IMR-90 (cell line): Measurements from ENCODE around the gene ARHGAP24. TPM values are rescaled to one million over a fixed set of nuclear protein-coding genes. Genes with fewer than 3 reads are reported as not detected.

Experiments
- ATAC-seq: fragments of 200-7000 bp; cut with Tn5 transposase; 2 replicates; pipeline ENCODE4 v1.9.1; 2020; ENCODE audit warnings: low read depth, mild to moderate bottlenecking, moderate library complexity
- BruUV-seq: library from RNA; stranded (reverse); fragments of 400-500 nt; replicated peaks from 2 replicates; lab custom pipeline; 2021; lab: Mats Ljungman, UMichigan
- CTCF ChIA-PET: fragments of 300-600 bp; formaldehyde crosslinking; extraction: SDS; loops from one replicate; lab custom pipeline; 2021; ENCODE audit warnings: antibody characterized with exemption; lab: Yijun Ruan, JAX
- POLR2A ChIA-PET: fragments of 300-600 bp; sonication (Branson Sonifier 250); formaldehyde crosslinking; loops from one replicate; lab custom pipeline; 2022; ENCODE audit warnings: antibody characterized with exemption; ENCODE audit not compliant: unreplicated experiment; lab: Charles Lee
- DNase-seq: peaks from one replicate; pipeline ENCODE4 v3.0.0; 2013
- H2AFZ ChIP-seq: replicated peaks from 2 replicates; pipeline ENCODE3; 2013; ENCODE audit warnings: low read length, mild to moderate bottlenecking; ENCODE audit not compliant: poor library complexity
- H2AK5ac ChIP-seq: 2 replicates; pipeline ENCODE4 v1.6.1; 2013; ENCODE audit warnings: low read depth, low read length, inconsistent platforms
- H2AK9ac ChIP-seq: replicated peaks from 2 replicates; pipeline ENCODE3; 2013; ENCODE audit warnings: mild to moderate bottlenecking, low read depth, low read length, moderate library complexity; ENCODE audit not compliant: poor library complexity
- H2BK120ac ChIP-seq: 2 replicates; pipeline ENCODE4 v1.6.1; 2013; ENCODE audit warnings: low read depth, low read length, inconsistent platforms
- H2BK15ac ChIP-seq: 3 replicates; pipeline ENCODE4 v1.6.1; 2013; ENCODE audit warnings: low read depth, low read length, inconsistent platforms
- H2BK20ac ChIP-seq: 2 replicates; pipeline ENCODE4 v1.6.1; 2013; ENCODE audit warnings: low read depth, mild to moderate bottlenecking, inconsistent platforms, low read length, moderate library complexity
- H2BK5ac ChIP-seq: 2 replicates; pipeline ENCODE4 v1.6.1; 2013; ENCODE audit warnings: mild to moderate bottlenecking, low read depth, low read length, inconsistent platforms; ENCODE audit not compliant: poor library complexity, severe bottlenecking
- H3K14ac ChIP-seq: replicated peaks from 2 replicates; pipeline ENCODE4 v1.6.1; 2013; ENCODE audit warnings: low read depth, low read length, inconsistent platforms
- H3K18ac ChIP-seq: 2 replicates; pipeline ENCODE4 v1.6.1; 2013; ENCODE audit warnings: low read depth, low read length, control low read depth
- H3K23ac ChIP-seq: 2 replicates; pipeline ENCODE4 v1.6.1; 2013; ENCODE audit warnings: low read depth, low read length, inconsistent platforms
- H3K27ac ChIP-seq: 2 replicates; pipeline ENCODE4 v1.5.1; 2013; ENCODE audit warnings: mild to moderate bottlenecking, control low read depth, low read length; ENCODE audit not compliant: insufficient read depth
- H3K27me3 ChIP-seq: 2 replicates; pipeline ENCODE4 v1.6.1; 2013; ENCODE audit warnings: low read length; ENCODE audit not compliant: control insufficient read depth, insufficient read depth
- H3K36me3 ChIP-seq: 2 replicates; pipeline ENCODE4 v1.6.1; 2013; ENCODE audit warnings: low read length, mixed read lengths; ENCODE audit not compliant: control insufficient read depth, insufficient read depth
- H3K4ac ChIP-seq: 2 replicates; pipeline ENCODE4 v1.6.1; 2013; ENCODE audit warnings: low read depth, low read length, inconsistent platforms
- H3K4me1 ChIP-seq: 2 replicates; pipeline ENCODE4 v1.6.1; 2013; ENCODE audit warnings: low read length, mixed read lengths; ENCODE audit not compliant: control insufficient read depth, insufficient read depth
- H3K4me2 ChIP-seq: 2 replicates; pipeline ENCODE4 v1.6.1; 2013; ENCODE audit warnings: low read depth, mild to moderate bottlenecking, control low read depth, low read length, moderate library complexity
- H3K4me3 ChIP-seq: 2 replicates; pipeline ENCODE4 v1.5.1; 2013; ENCODE audit warnings: low read depth, mild to moderate bottlenecking, control low read depth, low read length, moderate library complexity; ENCODE audit not compliant: insufficient read depth
- H3K56ac ChIP-seq: 2 replicates; pipeline ENCODE4 v1.6.1; 2013; ENCODE audit warnings: low read length, inconsistent platforms; ENCODE audit not compliant: insufficient read depth; ENCODE audit errors: extremely low read depth
- H3K79me1 ChIP-seq, 2 experiments: 2 replicates each; pipeline ENCODE4 v1.6.1; 2013; ENCODE audit warnings: low read length in 2 of 2, inconsistent platforms in 1 of 2, low read depth in 1 of 2
- H3K9ac ChIP-seq: 2 replicates; pipeline ENCODE4 v1.6.1; 2013; ENCODE audit warnings: low read depth, low read length, control low read depth
- H3K9me1 ChIP-seq: 2 replicates; pipeline ENCODE4 v1.6.1; 2013; ENCODE audit warnings: low read length, inconsistent platforms; ENCODE audit not compliant: insufficient read depth
- H3K9me3 ChIP-seq: 2 replicates; pipeline ENCODE4 v1.6.1; 2013; ENCODE audit warnings: low read length; ENCODE audit not compliant: control insufficient read depth, insufficient read depth
- H4K20me1 ChIP-seq: 2 replicates; pipeline ENCODE4 v1.6.1; 2013; ENCODE audit warnings: low read length, inconsistent platforms; ENCODE audit not compliant: insufficient read depth
- H4K5ac ChIP-seq: 2 replicates; pipeline ENCODE4 v1.6.1; 2013; ENCODE audit warnings: mild to moderate bottlenecking, low read depth, low read length, control low read depth
- H4K8ac ChIP-seq, 2 experiments: 2 replicates each; pipeline ENCODE4 v1.6.1; 2013; ENCODE audit warnings: low read depth in 2 of 2, low read length in 2 of 2, control low read depth in 1 of 2, inconsistent platforms in 1 of 2
- H4K91ac ChIP-seq: 2 replicates; pipeline ENCODE4 v1.6.1; 2013; ENCODE audit warnings: low read depth, low read length, inconsistent platforms; ENCODE audit not compliant: insufficient read depth
- BHLHE40 ChIP-seq: fragments of 150-350 bp; IDR thresholded peaks from 2 replicates; pipeline ENCODE4 v1.6.1; 2016; ENCODE audit warnings: mild to moderate bottlenecking, low read depth, low read length
- CEBPB ChIP-seq: IDR thresholded peaks from 2 replicates; pipeline ENCODE4 v1.6.1; 2012; ENCODE audit warnings: low read depth, low read length, improper control_type of control experiment
- CHD1 ChIP-seq: IDR thresholded peaks from 2 replicates; pipeline ENCODE4 v1.6.1; 2012; ENCODE audit warnings: low read depth, low read length, improper control_type of control experiment
- MAFK ChIP-seq: IDR thresholded peaks from 2 replicates; pipeline ENCODE4 v1.6.1; 2012; ENCODE audit warnings: low read depth, low read length, improper control_type of control experiment
- MAZ ChIP-seq: IDR thresholded peaks from 2 replicates; pipeline ENCODE4 v1.6.1; 2012; ENCODE audit warnings: low read depth, mild to moderate bottlenecking, low read length, improper control_type of control experiment, moderate library complexity, borderline replicate concordance
- RAD21 ChIP-seq: IDR thresholded peaks from 2 replicates; pipeline ENCODE4 v1.6.1; 2012; ENCODE audit warnings: low read length, improper control_type of control experiment
- SMC3 ChIP-seq: fragments of 150-350 bp; IDR thresholded peaks from 2 replicates; pipeline ENCODE4 v1.6.1; 2016; ENCODE audit warnings: low read depth, mild to moderate bottlenecking, antibody characterized with exemption, low read length, moderate library complexity
- WGBS, 2 experiments: methylation state at CpG; one replicate each; pipeline versions ENCODE4 v1.1.5 to v1.1.7; 2013; ENCODE audit warnings: missing lambda C conversion rate in 2 of 2; ENCODE audit not compliant: insufficient read length in 1 of 2; ENCODE audit errors: extremely low coverage in 2 of 2; 5-methylcytosine and 5-hydroxymethylcytosine counted together
- dilution Hi-C: fragments of 300-500 bp; cut with HindIII; formaldehyde crosslinking; loops from one replicate; pipeline ENCODE4 v1.14.3; 2018; ENCODE audit warnings: low sequenced_read_pairs; ENCODE audit not compliant: unreplicated experiment
- in situ Hi-C: fragments of 300-500 bp; cut with MboI; formaldehyde crosslinking; loops from 3 replicates; pipeline ENCODE4 v1.14.3; 2019; ENCODE audit warnings: low sequenced_read_pairs, inconsistent platforms, mixed read lengths
- intact Hi-C: fragments of 100-400 bp; cut with micrococcal nuclease; formaldehyde crosslinking; loops from 2 replicates; pipeline ENCODE4 v1.10.0; 2022
- polyA plus RNA-seq, 3 experiments: library from polyadenylated mRNA; depleted of rRNA; stranded (reverse); fragments of >200 nt; gene quantifications; 2 replicates each; pipeline ENCODE4 v1.2.3, GENCODE V29; 2012; ENCODE audit warnings: low replicate concordance in 1 of 3
- total RNA-seq: library from RNA; depleted of rRNA; stranded (reverse); fragments of >200 nt; gene quantifications from 2 replicates; pipeline ENCODE4 v1.2.3, GENCODE V29; 2012
- TF ChIP-seq, protein P1 (sequence below): conservative IDR thresholded peaks from 2 replicates; pipeline ENCODE4 v1.5.1; 2012; ENCODE audit warnings: mild to moderate bottlenecking, low read depth, low read length, improper control_type of control experiment

Gene ARHGAP24
- total and polyA plus RNA-seq, 2 of the 4 experiments (the other 2 are of a cell fraction), result 11.9 to 24.0 TPM

DNA sequence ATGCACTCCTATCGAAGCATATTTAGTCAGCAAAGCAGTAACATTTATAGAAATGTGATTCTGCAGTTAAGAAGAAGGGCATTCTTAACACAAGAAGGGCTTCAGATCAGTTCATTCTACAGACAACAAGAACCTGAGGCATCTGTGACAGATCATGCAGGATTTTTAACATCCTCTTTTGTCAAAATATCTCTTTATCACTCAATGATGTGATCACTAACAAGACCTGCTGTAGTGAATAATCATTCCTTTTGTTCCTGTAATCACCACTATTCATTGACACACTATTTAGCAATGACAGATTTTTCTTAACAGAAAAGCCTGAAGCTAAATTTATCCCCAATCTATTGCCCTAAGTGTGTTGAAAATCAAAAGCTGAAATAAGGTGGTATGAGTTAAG, 47.8 kb upstream of the ARHGAP24 start (continued):
- TF ChIP-seq MAZ (no peak), RAD21 (no peak), MAFK (no peak), SMC3 (no peak)

DNA sequence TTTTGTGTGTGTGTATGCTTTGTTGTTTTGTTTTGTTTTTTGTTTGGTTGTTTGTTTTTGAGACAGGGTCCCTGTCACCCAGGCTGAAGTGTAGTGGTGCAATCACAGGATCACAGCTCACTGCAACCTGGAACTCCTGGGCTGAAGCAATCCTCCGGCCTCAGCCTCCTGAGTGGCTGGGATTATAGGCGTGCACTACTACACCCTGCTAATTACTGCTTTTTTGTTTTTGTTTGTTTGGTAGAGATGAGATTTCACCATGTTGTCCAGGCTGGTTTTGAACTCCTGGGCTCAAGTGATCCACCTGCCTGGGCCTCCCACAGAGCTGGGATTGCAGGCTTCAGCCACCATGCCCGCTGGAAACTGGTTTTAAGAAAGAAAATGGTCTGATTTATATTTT, 44.7 kb upstream of the ARHGAP24 start:
- no peak for TF ChIP-seq MAFK
- TF ChIP-seq CEBPB, result no peak
- no peak for TF ChIP-seq CHD1
- TF ChIP-seq, protein P1, sequence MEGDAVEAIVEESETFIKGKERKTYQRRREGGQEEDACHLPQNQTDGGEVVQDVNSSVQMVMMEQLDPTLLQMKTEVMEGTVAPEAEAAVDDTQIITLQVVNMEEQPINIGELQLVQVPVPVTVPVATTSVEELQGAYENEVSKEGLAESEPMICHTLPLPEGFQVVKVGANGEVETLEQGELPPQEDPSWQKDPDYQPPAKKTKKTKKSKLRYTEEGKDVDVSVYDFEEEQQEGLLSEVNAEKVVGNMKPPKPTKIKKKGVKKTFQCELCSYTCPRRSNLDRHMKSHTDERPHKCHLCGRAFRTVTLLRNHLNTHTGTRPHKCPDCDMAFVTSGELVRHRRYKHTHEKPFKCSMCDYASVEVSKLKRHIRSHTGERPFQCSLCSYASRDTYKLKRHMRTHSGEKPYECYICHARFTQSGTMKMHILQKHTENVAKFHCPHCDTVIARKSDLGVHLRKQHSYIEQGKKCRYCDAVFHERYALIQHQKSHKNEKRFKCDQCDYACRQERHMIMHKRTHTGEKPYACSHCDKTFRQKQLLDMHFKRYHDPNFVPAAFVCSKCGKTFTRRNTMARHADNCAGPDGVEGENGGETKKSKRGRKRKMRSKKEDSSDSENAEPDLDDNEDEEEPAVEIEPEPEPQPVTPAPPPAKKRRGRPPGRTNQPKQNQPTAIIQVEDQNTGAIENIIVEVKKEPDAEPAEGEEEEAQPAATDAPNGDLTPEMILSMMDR, result no peak
- no peak for TF ChIP-seq BHLHE40
- H4K20me1 ChIP-seq, result no peaks in the 10 kb centered on the region
- H3K14ac ChIP-seq, result no peak overlapping the region
- no CpG with 5 or more reads among the region's 3 CpGs for WGBS, 2 experiments
- H2AK9ac ChIP-seq, result no peak overlapping the region
- no TSS peak for BruUV-seq
- no peaks in the 10 kb centered on the region for H3K36me3 ChIP-seq
- no peak overlapping the region for H3K9ac ChIP-seq
- no peaks in the 10 kb centered on the region for H3K79me1 ChIP-seq
- intact Hi-C loops, result no loop called here
- no peak overlapping the region for H2AFZ ChIP-seq
- H3K4ac ChIP-seq, result no peak overlapping the region
- no peak overlapping the region for H3K4me2 ChIP-seq
- H2AK5ac ChIP-seq, result no peak overlapping the region
- no peaks in the 10 kb centered on the region for H3K9me1 ChIP-seq
- no peak overlapping the region for H2BK20ac ChIP-seq
- no peak overlapping the region for H4K5ac ChIP-seq
- ChIA-PET POLR2A (no interaction called here), CTCF (no interaction called here)
- H3K56ac ChIP-seq, result no peak overlapping the region
- DNase-seq (no peak), ATAC-seq (no peak)
- in situ Hi-C loops, result no loop called here
- dilution Hi-C loops, result no loop called here
- H2BK120ac ChIP-seq, result no peak overlapping the region
- H2BK5ac ChIP-seq, result no peak overlapping the region
- H3K18ac ChIP-seq, result no peak overlapping the region
- H4K91ac ChIP-seq, result no peak overlapping the region
- no peaks in the 10 kb centered on the region for H3K4me1 ChIP-seq
- H3K27me3 ChIP-seq, result no peaks in the 10 kb centered on the region
- H4K8ac ChIP-seq, result no peak overlapping the region
- no peak overlapping the region for H2BK15ac ChIP-seq
- H3K4me3 ChIP-seq, result no peak overlapping the region
- H3K23ac ChIP-seq, result no peak overlapping the region
- no peak overlapping the region for H3K27ac ChIP-seq
- H3K9me3 ChIP-seq, result no peaks in the 10 kb centered on the region
